Endothelial cell (in vitro differentiated cells): ENCODE data around the gene AFG3L2. TPM values are rescaled to one million over a fixed set of nuclear protein-coding genes. Genes with fewer than 3 reads are reported as not detected.

Source experiments
- DNase-seq: peaks from one replicate; pipeline ENCODE4 v3.0.0; 2021; ENCODE audit warnings: low spot score
- H3K27ac Mint-ChIP-seq: one replicate; pipeline ENCODE4 v1.8.0; 2021; ENCODE audit warnings: mixed read lengths, inconsistent platforms; ENCODE audit not compliant: unreplicated experiment
- H3K27me3 Mint-ChIP-seq: one replicate; pipeline ENCODE4 v1.8.0; 2021; ENCODE audit warnings: mild to moderate bottlenecking, moderate library complexity, mixed read lengths, inconsistent platforms; ENCODE audit not compliant: unreplicated experiment
- H3K36me3 Mint-ChIP-seq: one replicate; pipeline ENCODE4 v1.8.0; 2021; ENCODE audit warnings: mild to moderate bottlenecking, low read depth, mixed read lengths, inconsistent platforms; ENCODE audit not compliant: unreplicated experiment
- H3K4me1 Mint-ChIP-seq: one replicate; pipeline ENCODE4 v1.8.0; 2021; ENCODE audit warnings: mild to moderate bottlenecking, mixed read lengths, inconsistent platforms; ENCODE audit not compliant: unreplicated experiment
- H3K4me3 Mint-ChIP-seq: one replicate; pipeline ENCODE4 v1.8.0; 2021; ENCODE audit warnings: mild to moderate bottlenecking, mixed read lengths, inconsistent platforms; ENCODE audit not compliant: unreplicated experiment
- H3K9me3 Mint-ChIP-seq: one replicate; pipeline ENCODE4 v1.8.0; 2021; ENCODE audit warnings: mixed read lengths, inconsistent platforms; ENCODE audit not compliant: unreplicated experiment
- CTCF ChIP-seq: fragments of 200-600 bp; sonication (generic); IDR thresholded peaks from one replicate; pipeline ENCODE4 v1.5.0; 2021; ENCODE audit warnings: antibody characterized with exemption; ENCODE audit not compliant: unreplicated experiment
- total RNA-seq: library from RNA; stranded (reverse); fragmentation: NEBNext Ultra II Directional; extraction: Animal tissue kit (Norgen Biotek cat#: 25700); gene quantifications from one replicate; pipeline ENCODE4 v1.2.1, GENCODE V29; 2021; ENCODE audit not compliant: unreplicated experiment

The AFG3L2 gene
- total RNA-seq, 1 donor from 2014 or later, result 47.7 TPM

DNA sequence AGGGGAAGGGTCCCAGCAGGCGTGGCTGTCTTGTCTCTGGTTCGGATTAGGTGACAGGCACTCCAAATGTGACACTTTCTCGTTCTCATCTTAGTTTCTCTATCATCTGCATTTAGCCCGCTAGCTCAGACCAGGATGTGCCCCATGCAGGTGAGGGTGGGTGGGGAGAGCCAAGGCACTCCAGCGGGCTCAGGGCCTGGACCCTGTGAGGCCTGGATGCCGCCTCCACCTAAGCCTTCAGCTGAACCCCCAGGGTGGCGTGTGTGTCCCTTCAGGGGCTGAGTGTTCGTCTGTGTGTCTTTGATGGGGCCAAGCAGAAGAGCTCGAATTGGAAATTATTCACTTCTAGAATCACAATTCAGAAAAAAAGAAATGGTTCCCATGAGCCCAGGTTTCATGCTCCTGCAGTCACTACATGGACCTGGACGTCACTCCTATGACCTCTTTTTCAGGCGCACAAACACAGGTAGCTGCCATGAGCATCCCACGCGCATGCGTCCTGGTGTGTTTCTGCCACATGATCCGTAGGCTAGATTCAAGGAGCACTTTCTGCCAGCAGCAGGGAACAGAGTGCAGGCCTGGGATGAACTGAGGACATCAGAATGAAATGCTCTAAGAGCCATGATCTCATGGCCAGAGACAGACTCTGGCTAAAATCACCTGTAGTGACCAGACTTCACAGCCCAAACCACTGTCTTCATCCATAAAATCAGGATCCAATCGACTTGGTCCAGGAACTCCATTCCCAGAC, 97.1 kb downstream of the AFG3L2 start:
- Mint-ChIP-seq H3K27ac (peak overlapping the region; percentile 85), H3K9me3 (no peaks in the 10 kb centered on the region), H3K4me3 (no peak overlapping the region), H3K27me3 (peaks cover 2% of the 10 kb centered on the region), H3K4me1 (peaks cover 39% of the 10 kb centered on the region), H3K36me3 (no peaks in the 10 kb centered on the region)
- no peak for DNase-seq
- TF ChIP-seq CTCF, result no peak

Other genes with a start within 250 kb of the AFG3L2 start
- 0.97 TPM for gene CIDEA, start 122.9 kb downstream of the AFG3L2 start, total RNA-seq
- gene TUBB6, start 69.0 kb downstream of the AFG3L2 start, total RNA-seq, result 301 TPM
- gene PRELID3A, start 30.7 kb upstream of the AFG3L2 start, total RNA-seq, result 1.5 TPM